ENCODE results near the gene BEGAIN. TPM values are rescaled to one million over a fixed set of nuclear protein-coding genes. Genes with fewer than 3 reads are reported as not detected.

The BEGAIN gene
- total and polyA plus RNA-seq, 2 donors from 2014 or later = 0.52 to 1.4 TPM

DNA sequence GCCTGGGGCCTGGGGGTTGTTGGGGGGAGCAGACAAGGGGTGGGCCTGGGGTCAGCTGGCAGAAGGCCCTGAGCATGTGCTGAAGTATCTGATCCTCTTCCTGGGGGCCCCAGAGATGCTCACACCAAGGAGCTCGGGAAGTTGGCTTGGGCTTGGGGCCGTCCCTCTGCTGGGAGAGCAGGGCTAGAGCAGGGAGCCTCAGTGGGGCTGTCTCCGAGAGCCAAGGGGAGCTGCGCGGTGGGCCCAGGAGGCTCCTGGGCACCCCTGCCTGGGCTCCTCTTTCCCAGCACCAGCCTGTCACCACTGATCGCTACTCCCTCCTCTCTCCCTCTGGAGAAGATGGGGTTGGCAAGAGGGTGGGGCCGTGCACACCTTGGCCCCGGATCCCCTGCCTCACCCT is 28.3 kb downstream of the BEGAIN start:
- Histone ChIP-seq H3K36me3 (ENCODE audit: control insufficient read depth in 2 of 3, insufficient read depth in 3 of 3, low read length in 3 of 3) (no peaks in the 10 kb centered on the region), H3K27ac (ENCODE audit: low read depth in 2 of 2, low read length in 2 of 2) (no peak overlapping the region), H3K9ac (ENCODE audit: low read length in 3 of 3) (no peak overlapping the region), H3K27me3 (ENCODE audit: control insufficient read depth, insufficient read depth, low read length) (no peaks in the 10 kb centered on the region), H3K4me1 (ENCODE audit: control insufficient read depth in 2 of 3, insufficient read depth in 2 of 3, low read depth in 1 of 3, low read length in 3 of 3) (no peaks in the 10 kb centered on the region), H3K4me3 (ENCODE audit: low read length in 3 of 3) (no peak overlapping the region), H3K9me3 (ENCODE audit: control insufficient read depth in 2 of 3, insufficient read depth in 1 of 3, low read length in 3 of 3) (no peaks in the 10 kb centered on the region)
- intact Hi-C loops (cut with DNase I) = no loop called here
- no peak for TF ChIP-seq CTCF (IDR thresholded peaks at IDR 0.05; ENCODE audit: borderline replicate concordance, extremely low read depth, insufficient read depth)
- DNase-seq (no peak), FAIRE-seq (no peak)

- Histone ChIP-seq H3K4me3 (ENCODE audit: low read length in 3 of 3) (no peak overlapping the region), H3K36me3 (ENCODE audit: control insufficient read depth in 2 of 3, insufficient read depth in 3 of 3, low read length in 3 of 3) (no peaks in the 10 kb centered on the region), H3K4me1 (ENCODE audit: control insufficient read depth in 2 of 3, insufficient read depth in 2 of 3, low read depth in 1 of 3, low read length in 3 of 3) (no peaks in the 10 kb centered on the region), H3K9me3 (ENCODE audit: control insufficient read depth in 2 of 3, insufficient read depth in 1 of 3, low read length in 3 of 3) (no peaks in the 10 kb centered on the region), H3K27ac (ENCODE audit: low read depth in 2 of 2, low read length in 2 of 2) (no peak overlapping the region), H3K9ac (ENCODE audit: low read length in 3 of 3) (no peak overlapping the region), H3K27me3 (ENCODE audit: control insufficient read depth, insufficient read depth, low read length) (no peaks in the 10 kb centered on the region)
- no peak for TF ChIP-seq CTCF (IDR thresholded peaks at IDR 0.05; ENCODE audit: borderline replicate concordance, extremely low read depth, insufficient read depth)
- FAIRE-seq (no peak), DNase-seq (no peak)
- intact Hi-C loops (cut with DNase I) = no loop called here
Measured at GRCh38 chr14:100558226-100558625, 29.0 kb downstream of the BEGAIN start.

DNA sequence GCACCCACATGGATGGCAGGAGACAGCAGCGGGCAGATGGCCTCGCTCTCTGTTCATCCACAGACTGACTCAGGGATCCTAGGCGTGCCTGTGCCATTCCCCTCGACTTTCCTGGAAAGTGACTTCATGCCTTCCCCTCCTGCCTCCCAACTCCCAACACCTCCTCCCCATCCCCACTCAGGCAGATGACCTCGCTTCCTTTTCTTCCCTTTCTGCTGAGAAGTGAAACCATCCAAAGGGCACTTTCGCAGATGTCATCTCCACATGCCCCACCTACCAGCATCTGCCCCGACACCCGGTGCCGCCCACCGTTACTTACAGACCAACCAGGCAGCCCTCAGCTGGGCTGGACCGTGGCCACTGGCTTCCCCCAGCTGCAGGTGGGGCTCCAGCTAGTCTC is 29.6 kb downstream of the BEGAIN start:
- FAIRE-seq (no peak), DNase-seq (no peak)
- Histone ChIP-seq H3K36me3 (ENCODE audit: control insufficient read depth in 2 of 3, insufficient read depth in 3 of 3, low read length in 3 of 3) (no peaks in the 10 kb centered on the region), H3K4me3 (ENCODE audit: low read length in 3 of 3) (no peak overlapping the region), H3K9me3 (ENCODE audit: control insufficient read depth in 2 of 3, insufficient read depth in 1 of 3, low read length in 3 of 3) (no peaks in the 10 kb centered on the region), H3K27ac (ENCODE audit: low read depth in 2 of 2, low read length in 2 of 2) (no peak overlapping the region), H3K27me3 (ENCODE audit: control insufficient read depth, insufficient read depth, low read length) (no peaks in the 10 kb centered on the region), H3K9ac (ENCODE audit: low read length in 3 of 3) (no peak overlapping the region), H3K4me1 (ENCODE audit: control insufficient read depth in 2 of 3, insufficient read depth in 2 of 3, low read depth in 1 of 3, low read length in 3 of 3) (no peaks in the 10 kb centered on the region)
- TF ChIP-seq CTCF (IDR thresholded peaks at IDR 0.05; ENCODE audit: borderline replicate concordance, extremely low read depth, insufficient read depth) = no peak
- intact Hi-C loops (cut with DNase I) = no loop called here

DNA sequence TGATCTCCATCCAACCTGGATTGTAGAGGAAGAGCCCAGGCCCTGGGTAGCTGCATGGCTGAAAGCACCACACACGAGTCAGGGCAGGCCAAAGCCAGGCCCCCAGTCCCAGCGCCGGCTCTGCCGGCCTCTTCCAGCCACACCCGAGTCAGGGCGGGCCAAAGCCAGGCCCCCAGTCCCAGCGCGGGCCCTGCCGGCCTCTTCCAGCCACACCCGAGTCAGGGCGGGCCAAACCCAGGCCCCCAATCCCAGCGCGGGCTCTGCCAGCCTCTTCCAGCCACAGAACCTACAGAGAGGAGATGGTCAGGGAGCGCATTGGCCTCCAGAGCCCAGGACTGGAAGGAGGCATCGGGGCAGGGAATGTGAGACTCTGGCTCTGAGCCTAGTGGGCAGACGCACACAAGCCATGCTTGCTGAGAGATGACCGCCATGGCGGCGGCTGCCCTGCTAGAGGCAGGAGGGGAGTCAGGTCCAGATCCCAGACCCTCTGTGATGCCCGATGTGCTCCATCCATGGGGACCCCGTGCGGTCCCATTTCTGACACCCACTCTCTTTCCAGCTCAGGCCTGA is 30.2 kb downstream of the BEGAIN start:
- Histone ChIP-seq H3K27me3 (ENCODE audit: control insufficient read depth, insufficient read depth, low read length) (no peaks in the 10 kb centered on the region), H3K27ac (ENCODE audit: low read depth in 2 of 2, low read length in 2 of 2) (no peak overlapping the region), H3K9me3 (ENCODE audit: control insufficient read depth in 2 of 3, insufficient read depth in 1 of 3, low read length in 3 of 3) (no peaks in the 10 kb centered on the region), H3K9ac (ENCODE audit: low read length in 3 of 3) (no peak overlapping the region), H3K36me3 (ENCODE audit: control insufficient read depth in 2 of 3, insufficient read depth in 3 of 3, low read length in 3 of 3) (no peaks in the 10 kb centered on the region), H3K4me3 (ENCODE audit: low read length in 3 of 3) (no peak overlapping the region), H3K4me1 (ENCODE audit: control insufficient read depth in 2 of 3, insufficient read depth in 2 of 3, low read depth in 1 of 3, low read length in 3 of 3) (no peaks in the 10 kb centered on the region)
- intact Hi-C loops (cut with DNase I) = no loop called here
- DNase-seq (no peak), FAIRE-seq (no peak)
- TF ChIP-seq CTCF (IDR thresholded peaks at IDR 0.05; ENCODE audit: borderline replicate concordance, extremely low read depth, insufficient read depth) = no peak

Data from kidney (tissue), 14 donors.